GM12878 (cell line): ENCODE measurements around the gene SLCO4A1. TPM values are rescaled to one million over a fixed set of nuclear protein-coding genes. Genes with fewer than 3 reads are reported as not detected.

ENCODE experiments used
- ATF2 ChIP-seq: IDR thresholded peaks from 2 replicates; pipeline ENCODE4 v1.6.1; 2012; ENCODE audit warnings: low read length, inconsistent platforms
- E4F1 ChIP-seq: fragments of 450-650 bp; IDR thresholded peaks from 2 replicates; pipeline ENCODE4 v1.6.1; 2018; ENCODE audit warnings: borderline replicate concordance, mild to moderate bottlenecking; ENCODE audit not compliant: partially characterized antibody
- EED ChIP-seq: sonication (generic); IDR thresholded peaks from 2 replicates; pipeline ENCODE4 v1.6.1; 2016; ENCODE audit warnings: antibody characterized with exemption, low read depth
- EGR1 ChIP-seq, 2 experiments: IDR thresholded peaks; 1 replicate in 1 of 2; 2 replicates in 1 of 2; pipeline ENCODE4 v1.6.1; 2011 to 2012; ENCODE audit warnings: low read depth in 2 of 2, low read length in 2 of 2, borderline replicate concordance in 1 of 2, mild to moderate bottlenecking in 1 of 2, moderate library complexity in 1 of 2
- ETV6 ChIP-seq, 2 experiments: fragments of 450-650 bp in 1 of 2; IDR thresholded peaks in 1 of 2; conservative IDR thresholded peaks in 1 of 2; 2 replicates each; pipeline ENCODE4 v1.6.1; 2014; ENCODE audit warnings: antibody characterized with exemption in 1 of 2, borderline replicate concordance in 1 of 2, low read depth in 1 of 2, mild to moderate bottlenecking in 1 of 2, moderate library complexity in 1 of 2
- FOS ChIP-seq: IDR thresholded peaks from 3 replicates; pipeline ENCODE4 v1.6.1; 2011; ENCODE audit warnings: borderline replicate concordance; ENCODE audit not compliant: insufficient read length; ENCODE audit errors: extremely low read depth
- HDAC2 ChIP-seq: fragments of 200-600 bp; sonication (generic); IDR thresholded peaks from 2 replicates; pipeline ENCODE4 v1.6.1; 2017
- IKZF1 ChIP-seq: fragments of 450-650 bp; conservative IDR thresholded peaks from 2 replicates; pipeline ENCODE4 v1.6.1; 2017; ENCODE audit warnings: antibody characterized with exemption, mild to moderate bottlenecking
- JUND ChIP-seq: IDR thresholded peaks from 2 replicates; pipeline ENCODE4 v1.6.1; 2012; ENCODE audit warnings: low read depth, mild to moderate bottlenecking, low read length, improper control_type of control experiment, moderate library complexity
- LARP7 ChIP-seq: fragments of 450-650 bp; IDR thresholded peaks from 2 replicates; pipeline ENCODE4 v1.6.1; 2017; ENCODE audit warnings: mild to moderate bottlenecking
- NFIC ChIP-seq: IDR thresholded peaks from 2 replicates; pipeline ENCODE4 v1.6.1; 2012; ENCODE audit warnings: low read depth, mild to moderate bottlenecking, inconsistent platforms, low read length, moderate library complexity
- NFYA ChIP-seq: IDR thresholded peaks from 2 replicates; pipeline ENCODE4 v1.6.1; 2011; ENCODE audit warnings: low read depth, mild to moderate bottlenecking, low read length, improper control_type of control experiment, borderline replicate concordance
- POLR2A ChIP-seq: IDR thresholded peaks from 2 replicates; pipeline ENCODE4 v1.6.1; 2011; ENCODE audit warnings: low read depth, mild to moderate bottlenecking, low read length
- TARDBP ChIP-seq: IDR thresholded peaks from 2 replicates; pipeline ENCODE4 v1.6.1; 2016; ENCODE audit warnings: borderline replicate concordance
- USF1 ChIP-seq: IDR thresholded peaks from 2 replicates; pipeline ENCODE4 v1.6.1; 2011; ENCODE audit warnings: borderline replicate concordance, low read depth, mild to moderate bottlenecking, moderate library complexity, mixed read lengths, low read length; ENCODE audit not compliant: insufficient read depth; ENCODE audit errors: extremely low read length
- YBX1 ChIP-seq: fragments of 450-650 bp; IDR thresholded peaks from 2 replicates; pipeline ENCODE4 v1.6.1; 2016; ENCODE audit warnings: antibody characterized with exemption
- YY1 ChIP-seq: IDR thresholded peaks from 2 replicates; pipeline ENCODE4 v1.6.1; 2011; ENCODE audit warnings: low read depth, mild to moderate bottlenecking, low read length
- ZBTB11 ChIP-seq: fragments of 450-650 bp; formaldehyde crosslinking; IDR thresholded peaks from 2 replicates; pipeline ENCODE4 v1.5.0; 2022; ENCODE audit warnings: mild to moderate bottlenecking, missing genetic modification characterization
- ZNF207 ChIP-seq: fragments of 450-650 bp; IDR thresholded peaks from 2 replicates; pipeline ENCODE4 v1.6.1; 2014; ENCODE audit warnings: antibody characterized with exemption, mild to moderate bottlenecking, borderline replicate concordance
- ZSCAN29 ChIP-seq: fragments of 450-650 bp; IDR thresholded peaks from 2 replicates; pipeline ENCODE4 v1.6.1; 2017; ENCODE audit warnings: mild to moderate bottlenecking, moderate library complexity
- polyA plus RNA-seq, 11 experiments: library from polyadenylated mRNA; depleted of rRNA in 4 of 11; unstranded in 6 of 11; stranded (reverse) in 5 of 11; fragments of >200 nt; fragmentation: Nextera tagmentation in 4 of 11; fragmentation: Illumina TruSeq in 1 of 11; extraction: Ambion mirVana in 4 of 11; extraction: Trizol in 1 of 11; gene quantifications; 1 replicate in 1 of 11; 2 replicates in 10 of 11; pipeline versions ENCODE4 v1.2.1 to v1.2.3, GENCODE V29; 2011 to 2016; ENCODE audit warnings: inconsistent platforms in 2 of 11, missing spikeins in 2 of 11, low read depth in 1 of 11
- total RNA-seq, 4 experiments: library from RNA; depleted of rRNA in 3 of 4; stranded (reverse); fragments of >200 nt in 3 of 4; fragmentation: Illumina TruSeq in 1 of 4; extraction: Trizol in 1 of 4; gene quantifications; 2 replicates each; pipeline versions ENCODE4 v1.2.1 to v1.2.3, GENCODE V29; 2013 to 2021

The SLCO4A1 gene
- total and polyA plus RNA-seq, 10 of the 15 experiments (the other 5 are each of a cell fraction or from before 2014, with no cell fraction given), result 2.1 to 30.7 (median 12.0) TPM

- TF ChIP-seq ZNF207, result no peak
- no peak for TF ChIP-seq YY1
- no peak for TF ChIP-seq ZBTB11 (CRISPR knock-in tag)
- no peak for TF ChIP-seq EED
- no peak for TF ChIP-seq FOS
- TF ChIP-seq POLR2A, result peak; percentile 11; the same call in 1 of the 2 replicates
- no peak for TF ChIP-seq ATF2
- no peak for TF ChIP-seq E4F1
- no peak for TF ChIP-seq NFYA
- TF ChIP-seq ZSCAN29, result no peak
- no peak for TF ChIP-seq JUND
- no peak for TF ChIP-seq YBX1
- TF ChIP-seq USF1, result no peak
- no peak for TF ChIP-seq TARDBP
- no peak for TF ChIP-seq HDAC2
- no peak for TF ChIP-seq ETV6 (conservative IDR thresholded peaks at IDR 0.05 in 1 of 2, IDR thresholded peaks at IDR 0.05 in 1 of 2; ENCODE audit: borderline replicate concordance in 1 of 2, low read depth in 1 of 2)
- TF ChIP-seq IKZF1, result no peak; the same call in 1 of the 2 replicates
- TF ChIP-seq EGR1 (IDR thresholded peaks at IDR 0.05; ENCODE audit: borderline replicate concordance in 1 of 2, low read depth in 2 of 2, low read length in 2 of 2), result no peak
- no peak for TF ChIP-seq LARP7
- no peak for TF ChIP-seq NFIC
These were observed 590 bp downstream of the SLCO4A1 start (continued) for GRCh38 chr20:62642666-62643520.
